Type B pancreatic cell (in vitro differentiated cells): ENCODE results near the gene CDK5R2. TPM values are rescaled to one million over a fixed set of nuclear protein-coding genes. Genes with fewer than 3 reads are reported as not detected.

Experiments
- DNase-seq: peaks from one replicate; pipeline ENCODE4 v3.0.0; 2021; ENCODE audit warnings: mixed read lengths; ENCODE audit not compliant: unreplicated experiment; ENCODE audit errors: extremely low spot score
- H3K27ac Mint-ChIP-seq: 2 replicates; pipeline ENCODE4 v1.8.0; 2021; ENCODE audit warnings: mild to moderate bottlenecking, mixed read lengths
- H3K27me3 Mint-ChIP-seq: 2 replicates; pipeline ENCODE4 v1.8.0; 2021; ENCODE audit warnings: mixed read lengths
- H3K36me3 Mint-ChIP-seq: 2 replicates; pipeline ENCODE4 v1.8.0; 2021; ENCODE audit warnings: mixed read lengths
- H3K4me1 Mint-ChIP-seq: one replicate; pipeline ENCODE4 v1.8.0; 2021; ENCODE audit warnings: mixed read lengths; ENCODE audit not compliant: unreplicated experiment
- H3K4me3 Mint-ChIP-seq: 2 replicates; pipeline ENCODE4 v1.8.0; 2021; ENCODE audit warnings: mild to moderate bottlenecking, mixed read lengths
- H3K9me3 Mint-ChIP-seq: 2 replicates; pipeline ENCODE4 v1.8.0; 2021; ENCODE audit warnings: mixed read lengths
- total RNA-seq: library from RNA; stranded (reverse); gene quantifications from 2 replicates; pipeline ENCODE4 v1.2.1, GENCODE V29; 2021; ENCODE audit warnings: low replicate concordance
- TF ChIP-seq, protein P1 (sequence below): fragments of 200-600 bp; sonication (generic); conservative IDR thresholded peaks from 2 replicates; pipeline ENCODE4 v1.5.0; 2021; ENCODE audit warnings: antibody characterized with exemption, mild to moderate bottlenecking

Gene CDK5R2
- total RNA-seq, 1 donor from 2014 or later: 5.9 TPM

DNA sequence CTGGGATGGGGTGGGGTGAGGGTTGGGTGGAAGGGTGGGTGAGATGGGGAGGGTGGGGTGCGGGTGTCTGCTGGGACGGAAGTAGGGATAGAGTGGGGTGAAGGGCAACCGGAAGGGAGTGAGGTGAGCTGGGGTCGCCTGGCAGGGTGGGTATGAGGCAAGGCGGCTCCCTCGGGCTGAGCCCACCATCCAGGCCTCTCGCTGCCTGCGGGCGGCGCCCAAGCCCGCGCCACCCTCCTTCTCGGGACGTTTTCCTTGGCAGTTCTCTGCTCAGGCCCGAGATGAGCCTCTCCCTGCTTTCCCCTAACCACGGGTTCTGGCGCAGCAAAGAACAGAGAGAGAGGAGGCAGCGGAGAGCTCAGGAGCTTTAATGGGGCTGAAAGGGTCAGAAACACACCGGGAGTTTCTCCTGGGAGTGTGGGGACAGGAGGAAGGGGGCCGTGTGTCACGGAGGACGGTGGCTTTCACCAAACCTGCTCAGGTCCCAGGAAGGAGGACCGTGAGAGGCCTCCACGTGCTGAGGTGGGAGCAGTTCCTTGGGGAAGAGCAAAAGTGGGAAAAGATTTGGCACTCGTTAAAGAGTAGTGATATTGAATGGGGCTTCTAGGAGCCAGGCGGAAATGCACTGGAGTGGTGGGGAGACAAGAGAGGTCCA, 21.4 kb downstream of the CDK5R2 start:
- TF ChIP-seq, protein P1, sequence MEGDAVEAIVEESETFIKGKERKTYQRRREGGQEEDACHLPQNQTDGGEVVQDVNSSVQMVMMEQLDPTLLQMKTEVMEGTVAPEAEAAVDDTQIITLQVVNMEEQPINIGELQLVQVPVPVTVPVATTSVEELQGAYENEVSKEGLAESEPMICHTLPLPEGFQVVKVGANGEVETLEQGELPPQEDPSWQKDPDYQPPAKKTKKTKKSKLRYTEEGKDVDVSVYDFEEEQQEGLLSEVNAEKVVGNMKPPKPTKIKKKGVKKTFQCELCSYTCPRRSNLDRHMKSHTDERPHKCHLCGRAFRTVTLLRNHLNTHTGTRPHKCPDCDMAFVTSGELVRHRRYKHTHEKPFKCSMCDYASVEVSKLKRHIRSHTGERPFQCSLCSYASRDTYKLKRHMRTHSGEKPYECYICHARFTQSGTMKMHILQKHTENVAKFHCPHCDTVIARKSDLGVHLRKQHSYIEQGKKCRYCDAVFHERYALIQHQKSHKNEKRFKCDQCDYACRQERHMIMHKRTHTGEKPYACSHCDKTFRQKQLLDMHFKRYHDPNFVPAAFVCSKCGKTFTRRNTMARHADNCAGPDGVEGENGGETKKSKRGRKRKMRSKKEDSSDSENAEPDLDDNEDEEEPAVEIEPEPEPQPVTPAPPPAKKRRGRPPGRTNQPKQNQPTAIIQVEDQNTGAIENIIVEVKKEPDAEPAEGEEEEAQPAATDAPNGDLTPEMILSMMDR: no peak
- Mint-ChIP-seq H3K4me3 (peak overlapping the region; percentile 77), H3K27ac (peak overlapping the region; percentile 67), H3K27me3 (peaks cover 89% of the 10 kb centered on the region), H3K36me3 (no peaks in the 10 kb centered on the region), H3K4me1 (peaks cover 3% of the 10 kb centered on the region), H3K9me3 (no peaks in the 10 kb centered on the region)
- no peak for DNase-seq

DNA sequence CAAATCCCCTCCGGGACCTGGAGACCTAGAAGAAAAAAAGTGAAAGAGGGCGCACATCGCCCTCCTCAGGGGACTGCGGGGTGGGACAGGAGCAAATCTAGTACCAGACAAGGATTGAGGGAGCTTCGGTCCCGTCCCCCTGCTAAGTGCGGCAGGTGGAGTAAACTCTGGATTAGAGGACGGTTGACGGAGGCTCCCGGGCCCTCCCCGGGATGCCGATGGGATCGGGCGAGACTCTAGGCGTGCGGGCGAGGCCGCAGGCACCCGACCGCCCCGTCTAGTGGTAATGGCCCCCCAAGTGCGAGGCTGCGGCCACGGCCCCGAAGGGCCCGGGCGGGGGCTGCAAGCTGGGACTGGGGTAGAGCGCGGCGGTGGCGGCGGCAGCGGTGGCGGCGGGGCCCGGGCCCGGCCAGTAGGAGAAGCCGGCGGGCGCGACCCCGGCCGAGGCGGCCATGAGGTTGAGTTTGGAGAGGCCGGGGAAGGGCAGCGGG, 22.0 kb downstream of the CDK5R2 start:
- TF ChIP-seq, protein P1: no peak
- Mint-ChIP-seq H3K4me1 (peaks cover 3% of the 10 kb centered on the region), H3K9me3 (no peaks in the 10 kb centered on the region), H3K36me3 (no peaks in the 10 kb centered on the region), H3K27ac (peak overlapping the region; percentile 67), H3K27me3 (peaks cover 89% of the 10 kb centered on the region), H3K4me3 (peak overlapping the region; percentile 77)
- no peak for DNase-seq

DNA sequence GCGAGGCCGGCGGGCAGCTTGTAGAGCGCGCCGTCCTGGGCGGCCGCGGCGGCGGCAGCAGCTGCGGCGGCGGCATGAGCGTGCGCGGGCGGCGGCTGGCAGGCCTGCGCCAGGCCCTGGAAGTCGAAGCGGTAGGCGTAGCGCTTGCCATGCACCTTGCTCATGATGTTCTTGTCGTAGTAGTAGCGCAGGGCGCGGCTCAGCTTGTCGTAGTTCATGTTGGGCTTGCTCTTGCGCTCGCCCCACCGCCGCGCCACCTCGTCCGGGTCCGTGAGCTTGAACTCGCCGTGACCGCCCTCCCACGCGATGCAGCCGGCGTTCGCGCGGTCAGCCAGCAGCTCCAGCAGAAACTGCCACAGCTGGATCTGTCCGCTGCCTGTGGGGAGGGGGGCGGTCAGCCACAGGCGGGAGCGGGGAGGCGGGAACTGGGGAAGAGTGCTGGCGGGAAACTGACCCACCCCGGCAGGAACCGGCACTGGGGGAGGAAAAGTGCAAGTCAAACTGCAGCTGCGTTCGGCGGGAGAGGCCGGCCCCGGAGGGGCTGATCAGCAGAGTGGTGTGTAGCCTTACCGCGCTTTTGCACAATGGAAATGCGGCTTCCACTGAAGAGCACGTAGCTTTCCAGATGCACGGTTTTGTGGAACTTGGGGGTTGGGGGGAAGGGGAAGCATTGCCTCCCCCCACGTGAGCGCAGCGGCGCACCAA, 22.6 kb downstream of the CDK5R2 start:
- Mint-ChIP-seq H3K27me3 (peaks cover 89% of the 10 kb centered on the region), H3K36me3 (no peaks in the 10 kb centered on the region), H3K4me3 (peak overlapping the region; percentile 36), H3K4me1 (peaks cover 3% of the 10 kb centered on the region), H3K27ac (no peak overlapping the region), H3K9me3 (no peaks in the 10 kb centered on the region)
- TF ChIP-seq, protein P1: no peak
- DNase-seq: no peak

DNA sequence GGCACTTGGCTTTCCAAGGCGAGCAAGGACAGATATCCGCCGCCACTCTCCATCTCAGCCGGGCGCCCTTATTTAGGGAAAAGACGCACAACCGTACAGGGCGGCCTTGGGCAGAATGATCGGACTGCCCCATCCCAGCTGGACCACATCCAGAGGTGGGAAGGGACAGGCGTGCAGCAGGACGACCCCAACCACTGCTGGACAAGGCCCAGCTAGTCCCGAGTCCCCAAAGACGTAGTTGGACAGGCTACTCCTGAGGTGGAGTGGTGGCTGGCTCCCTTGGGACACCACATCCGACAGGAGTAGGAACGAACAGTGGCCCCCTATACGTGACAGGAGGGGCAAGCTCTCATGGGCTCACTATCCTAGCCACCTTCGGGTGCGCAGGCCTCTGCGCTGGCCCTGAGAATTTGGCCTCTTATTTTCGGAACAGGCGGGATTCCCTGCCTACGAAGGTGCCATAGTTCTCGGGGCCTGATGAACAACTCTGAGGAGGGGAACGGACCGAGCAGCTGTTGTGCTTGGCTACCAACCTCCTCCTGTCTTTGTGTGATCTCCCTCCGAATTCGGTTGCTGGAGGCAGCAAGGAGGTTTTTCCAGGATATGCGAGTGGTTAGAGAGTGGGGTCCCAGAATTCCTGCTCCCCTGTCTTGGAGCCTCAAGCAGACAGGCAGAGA, 23.3 kb downstream of the CDK5R2 start:
- TF ChIP-seq, protein P1: no peak
- peak overlapping the region; percentile 36 for H3K4me3 Mint-ChIP-seq
- H3K27me3 Mint-ChIP-seq: peaks cover 89% of the 10 kb centered on the region
- no peak for DNase-seq
- H3K4me1 Mint-ChIP-seq: peaks cover 3% of the 10 kb centered on the region
- no peak overlapping the region for H3K27ac Mint-ChIP-seq
- H3K9me3 Mint-ChIP-seq: no peaks in the 10 kb centered on the region
- H3K36me3 Mint-ChIP-seq: no peaks in the 10 kb centered on the region

DNA sequence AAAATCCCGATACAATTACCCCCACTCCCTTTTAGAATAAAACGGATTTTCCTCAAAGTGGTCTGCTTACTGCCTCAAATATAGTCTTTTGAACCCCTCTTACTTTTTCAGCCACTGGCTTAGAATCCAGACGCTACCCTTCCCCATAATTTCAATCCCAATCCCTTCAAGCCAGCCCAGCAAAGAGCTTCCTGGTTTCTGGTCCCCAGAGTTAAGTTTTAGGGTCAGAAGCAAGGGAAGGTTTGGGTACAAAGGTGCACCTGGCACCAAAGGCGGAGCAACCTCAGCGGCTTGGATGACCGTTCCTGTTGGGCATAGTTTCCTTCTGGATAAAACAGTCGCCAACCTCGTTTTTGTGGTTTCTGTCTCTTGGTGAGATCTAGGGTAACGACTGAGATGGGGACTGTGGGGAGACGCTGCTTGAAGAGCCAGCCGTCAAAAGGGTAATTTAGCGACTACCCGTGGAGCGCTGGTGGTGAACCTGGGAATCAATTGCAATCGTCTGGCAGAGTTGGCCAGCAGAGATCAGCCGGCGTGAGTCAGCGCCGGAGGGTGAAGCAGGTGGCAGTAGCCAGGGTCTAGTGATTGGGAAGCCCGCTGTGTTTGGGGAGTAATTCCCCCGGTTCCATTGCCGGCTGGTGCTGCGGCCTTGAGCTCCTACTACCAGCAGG, 23.9 kb downstream of the CDK5R2 start:
- no peak overlapping the region for H3K27ac Mint-ChIP-seq
- H3K9me3 Mint-ChIP-seq: no peaks in the 10 kb centered on the region
- peaks cover 91% of the 10 kb centered on the region for H3K27me3 Mint-ChIP-seq
- H3K36me3 Mint-ChIP-seq: no peaks in the 10 kb centered on the region
- no peak for DNase-seq
- peak overlapping the region; percentile 62 for H3K4me3 Mint-ChIP-seq
- TF ChIP-seq, protein P1: no peak
- H3K4me1 Mint-ChIP-seq: peaks cover 3% of the 10 kb centered on the region
